Measurements from ENCODE around the gene GOSR2. TPM values are rescaled to one million over a fixed set of nuclear protein-coding genes. Genes with fewer than 3 reads are reported as not detected.

Gene GOSR2
- total RNA-seq, 4 donors from 2014 or later: 37.7 to 44.9 (median 43.8) TPM

DNA sequence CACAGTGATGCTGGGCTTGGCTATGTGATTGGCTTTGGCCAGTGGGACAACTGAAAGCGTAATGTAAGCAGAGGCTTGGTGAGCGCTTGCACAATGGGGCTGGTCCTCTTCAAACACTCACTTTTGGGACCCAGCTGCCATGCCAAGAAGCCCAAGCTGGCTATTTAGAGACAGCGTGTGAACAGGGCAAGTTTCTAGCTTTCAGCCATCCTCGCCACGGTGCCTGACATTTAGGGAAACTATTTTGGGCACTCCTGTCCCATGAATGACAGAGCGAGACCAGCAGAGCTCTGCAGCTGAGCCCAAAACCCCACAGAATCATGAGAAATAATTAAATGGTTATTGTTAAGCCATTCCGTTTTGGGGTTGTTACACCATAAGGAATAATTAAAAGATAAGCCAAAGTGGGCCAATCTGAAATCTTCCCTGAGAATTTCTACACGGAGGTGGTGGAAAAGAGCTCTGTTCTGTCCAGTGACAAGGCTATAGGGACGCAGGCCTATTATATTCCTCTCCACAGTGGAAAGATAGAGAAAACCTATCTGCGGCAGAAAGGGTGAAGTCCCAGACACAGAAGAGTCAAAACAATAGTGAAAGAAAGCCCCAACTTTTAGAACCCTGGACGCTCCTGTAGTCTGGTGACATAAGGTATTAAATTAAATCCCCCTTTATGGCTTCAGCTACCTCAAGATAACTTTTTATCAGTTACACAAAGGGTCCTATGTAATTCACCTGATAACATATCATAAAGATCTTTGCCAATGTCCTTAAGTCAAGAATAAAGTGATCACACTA lies 66.9 kb downstream of the GOSR2 start:
- peaks cover 0 to 4% (median 0%) of the 10 kb centered on the region in 4 donors for H3K36me3 ChIP-seq
- H3K27me3 ChIP-seq: no peaks in the 10 kb centered on the region
- no peak overlapping the region for H3K4me3 ChIP-seq
- WGBS: 90% methylated on average over 11 of the region's 11 CpGs
- intact Hi-C loops (cut with DNase I): no loop called here
- DNase-seq (ENCODE audit: extremely low spot score): no peak
- no peak overlapping the region for H3K27ac ChIP-seq (replicated peaks in 1 of 4)
- TF ChIP-seq, protein P1, sequence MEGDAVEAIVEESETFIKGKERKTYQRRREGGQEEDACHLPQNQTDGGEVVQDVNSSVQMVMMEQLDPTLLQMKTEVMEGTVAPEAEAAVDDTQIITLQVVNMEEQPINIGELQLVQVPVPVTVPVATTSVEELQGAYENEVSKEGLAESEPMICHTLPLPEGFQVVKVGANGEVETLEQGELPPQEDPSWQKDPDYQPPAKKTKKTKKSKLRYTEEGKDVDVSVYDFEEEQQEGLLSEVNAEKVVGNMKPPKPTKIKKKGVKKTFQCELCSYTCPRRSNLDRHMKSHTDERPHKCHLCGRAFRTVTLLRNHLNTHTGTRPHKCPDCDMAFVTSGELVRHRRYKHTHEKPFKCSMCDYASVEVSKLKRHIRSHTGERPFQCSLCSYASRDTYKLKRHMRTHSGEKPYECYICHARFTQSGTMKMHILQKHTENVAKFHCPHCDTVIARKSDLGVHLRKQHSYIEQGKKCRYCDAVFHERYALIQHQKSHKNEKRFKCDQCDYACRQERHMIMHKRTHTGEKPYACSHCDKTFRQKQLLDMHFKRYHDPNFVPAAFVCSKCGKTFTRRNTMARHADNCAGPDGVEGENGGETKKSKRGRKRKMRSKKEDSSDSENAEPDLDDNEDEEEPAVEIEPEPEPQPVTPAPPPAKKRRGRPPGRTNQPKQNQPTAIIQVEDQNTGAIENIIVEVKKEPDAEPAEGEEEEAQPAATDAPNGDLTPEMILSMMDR (IDR thresholded peaks at IDR 0.05): no peak
- TF ChIP-seq POLR2A (IDR thresholded peaks at IDR 0.05; ENCODE audit: low read depth) (no peak), POLR2AphosphoS5 (IDR thresholded peaks at IDR 0.05) (no peak), EP300 (IDR thresholded peaks at IDR 0.05) (no peak)
- H3K9me3 ChIP-seq: no peaks in the 10 kb centered on the region
- H3K4me1 ChIP-seq: no peaks in the 10 kb centered on the region

DNA sequence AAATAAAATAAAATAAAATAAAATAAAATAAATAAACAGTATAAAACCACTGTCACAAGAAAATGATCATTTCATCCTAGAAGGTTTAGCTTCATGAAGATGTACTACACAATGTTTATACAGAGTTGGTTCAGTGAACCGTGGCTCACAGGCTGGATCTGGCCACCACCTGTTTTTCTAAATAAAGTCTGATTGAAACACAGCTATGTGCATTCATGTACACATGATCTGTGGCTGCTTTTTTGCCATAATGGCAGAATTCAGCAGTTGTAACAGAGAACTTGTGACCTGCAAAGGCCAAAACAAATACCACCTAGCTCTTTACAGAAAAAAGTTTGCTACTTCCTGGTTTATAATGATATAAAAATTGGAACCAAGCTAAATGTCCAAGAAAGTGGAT lies 68.7 kb downstream of the GOSR2 start:
- H3K27ac ChIP-seq (replicated peaks in 1 of 4): no peak overlapping the region
- peaks cover 0 to 4% (median 0%) of the 10 kb centered on the region in 4 donors for H3K36me3 ChIP-seq
- no peaks in the 10 kb centered on the region for H3K4me1 ChIP-seq
- no peak overlapping the region for H3K4me3 ChIP-seq
- WGBS: 83% methylated on average over 1 of the region's 1 CpG
- DNase-seq (ENCODE audit: extremely low spot score): no peak
- H3K27me3 ChIP-seq: no peaks in the 10 kb centered on the region
- no peaks in the 10 kb centered on the region for H3K9me3 ChIP-seq
- intact Hi-C loops (cut with DNase I): no loop called here
- TF ChIP-seq, protein P1 (IDR thresholded peaks at IDR 0.05): no peak
- TF ChIP-seq POLR2AphosphoS5 (IDR thresholded peaks at IDR 0.05) (no peak), EP300 (IDR thresholded peaks at IDR 0.05) (no peak), POLR2A (IDR thresholded peaks at IDR 0.05; ENCODE audit: low read depth) (no peak)

Small RNAs within 50 kb of the gene (small RNA-seq; reads per million reads assigned to genes)
- 0 reads per million in 3 donors for gene MIR5089
- gene RNU6ATAC3P: 0 reads per million in 3 donors

Other genes starting within 250 kb of the GOSR2 start
- 1 to 10 TPM in 2 of 4 donors, under 1 TPM in 2; under 0.01 to 1.3 (median 1.1) TPM for gene WNT3, start 104.5 kb upstream of the GOSR2 start, total RNA-seq
- gene WNT9B, start 71.6 kb upstream of the GOSR2 start, total RNA-seq: under 1 TPM in 3 of 4 donors, not detected in 1; 0.42 to 0.66 (median 0.65) TPM
- gene RPRML, start 56.1 kb downstream of the GOSR2 start, total RNA-seq: under 1 TPM in 2 of 4 donors, not detected in 2; 0.26 to 0.50 TPM